Stomach (tissue), 9 donors: Measurements from ENCODE around the gene MALL. TPM values are rescaled to one million over a fixed set of nuclear protein-coding genes. Genes with fewer than 3 reads are reported as not detected.
"Not testable (repeated sequence)": the region's sequence is repeated elsewhere in the genome, so short reads cannot be mapped to it uniquely, and the experiment has no call there.

ENCODE experiments used
- DNase-seq, 2 donors: peaks; one replicate each; pipeline versions ENCODE4 v3.0.0 to v3.0.0-alpha.2; 2013 to 2019
- H3K27ac ChIP-seq, 5 donors: fragments of 200-600 bp in 4 of 5; sonication (generic) in 4 of 5; one replicate each; pipeline ENCODE4 v1.5.1; 2013 to 2019; ENCODE audit warnings: mild to moderate bottlenecking in 1 of 5, moderate library complexity in 1 of 5
- H3K27me3 ChIP-seq, 3 donors: fragments of 200-600 bp; sonication (generic); one replicate each; pipeline ENCODE4 v1.5.1; 2017 to 2019; ENCODE audit warnings: mixed run types in 1 of 3
- H3K36me3 ChIP-seq, 4 donors: fragments of 200-600 bp; sonication (generic); 1 replicate in 3 of 4; 2 replicates in 1 of 4; pipeline ENCODE4 v1.5.1; 2016 to 2019
- H3K4me1 ChIP-seq, 4 donors: fragments of 200-600 bp; sonication (generic); one replicate each; pipeline ENCODE4 v1.5.1; 2016 to 2019
- H3K4me3 ChIP-seq, 4 donors: fragments of 200-600 bp; sonication (generic) in 3 of 4; one replicate each; pipeline ENCODE4 v1.5.1; 2016 to 2019; ENCODE audit warnings: mild to moderate bottlenecking in 1 of 4
- H3K9me3 ChIP-seq, 4 donors: fragments of 200-600 bp; sonication (generic); one replicate each; pipeline ENCODE4 v1.5.1; 2016 to 2019
- EP300 ChIP-seq: sonication (generic); formaldehyde crosslinking; IDR thresholded peaks from one replicate; pipeline ENCODE4 v1.6.1; 2017; ENCODE audit warnings: antibody characterized with exemption
- POLR2A ChIP-seq, 4 donors: fragments of 450-650 bp; IDR thresholded peaks; one replicate each; pipeline ENCODE4 v1.6.1; 2016; ENCODE audit warnings: antibody characterized with exemption in 4 of 4, control low read depth in 2 of 4, mild to moderate bottlenecking in 1 of 4, moderate library complexity in 1 of 4
- POLR2AphosphoS5 ChIP-seq, 3 donors: sonication (generic); formaldehyde crosslinking; IDR thresholded peaks; one replicate each; pipeline ENCODE4 v1.6.1; 2016; ENCODE audit warnings: antibody characterized with exemption in 3 of 3
- WGBS, 5 donors: extraction: QIAGEN DNeasy Blood & Tissue Kit in 3 of 5; methylation state at CpG; one replicate each; pipeline versions ENCODE4 v1.1.5 to v1.1.7; 2013 to 2018; 5-methylcytosine and 5-hydroxymethylcytosine counted together
- intact Hi-C: fragments of 100-400 bp; cut with DNase I; formaldehyde crosslinking; loops from one replicate; pipeline ENCODE4 v1.15.1; 2023; ENCODE audit warnings: low total_unique reads
- polyA plus RNA-seq, 3 donors: library from polyadenylated mRNA; stranded (reverse); fragments of 200-250 nt; gene quantifications; one replicate each; pipeline ENCODE4 v1.2.3, GENCODE V29; 2013
- total RNA-seq, 5 donors: library from RNA; depleted of rRNA; stranded (reverse); fragments of >200 nt; gene quantifications; one replicate each; pipeline versions ENCODE4 v1.1.0 to v1.2.3, GENCODE V29; 2014 to 2016
- TF ChIP-seq, protein P1 (sequence below), 7 experiments: fragments of 450-650 bp in 4 of 7; fragments of 200-600 bp in 3 of 7; sonication (generic) in 3 of 7; IDR thresholded peaks; one replicate each; pipeline ENCODE4 v1.5.1; 2016 to 2019; ENCODE audit warnings: antibody characterized with exemption in 7 of 7, control low read depth in 2 of 7, mild to moderate bottlenecking in 1 of 7
- donor health status: healthy with polysubstance abuse.
- donor health status: Bipolar disorder and iron deficiency.
- donor health status: healthy.

The MALL gene
- total and polyA plus RNA-seq, 8 donors = 1.3 to 37.6 (median 2.7) TPM; not detected in 1

DNA sequence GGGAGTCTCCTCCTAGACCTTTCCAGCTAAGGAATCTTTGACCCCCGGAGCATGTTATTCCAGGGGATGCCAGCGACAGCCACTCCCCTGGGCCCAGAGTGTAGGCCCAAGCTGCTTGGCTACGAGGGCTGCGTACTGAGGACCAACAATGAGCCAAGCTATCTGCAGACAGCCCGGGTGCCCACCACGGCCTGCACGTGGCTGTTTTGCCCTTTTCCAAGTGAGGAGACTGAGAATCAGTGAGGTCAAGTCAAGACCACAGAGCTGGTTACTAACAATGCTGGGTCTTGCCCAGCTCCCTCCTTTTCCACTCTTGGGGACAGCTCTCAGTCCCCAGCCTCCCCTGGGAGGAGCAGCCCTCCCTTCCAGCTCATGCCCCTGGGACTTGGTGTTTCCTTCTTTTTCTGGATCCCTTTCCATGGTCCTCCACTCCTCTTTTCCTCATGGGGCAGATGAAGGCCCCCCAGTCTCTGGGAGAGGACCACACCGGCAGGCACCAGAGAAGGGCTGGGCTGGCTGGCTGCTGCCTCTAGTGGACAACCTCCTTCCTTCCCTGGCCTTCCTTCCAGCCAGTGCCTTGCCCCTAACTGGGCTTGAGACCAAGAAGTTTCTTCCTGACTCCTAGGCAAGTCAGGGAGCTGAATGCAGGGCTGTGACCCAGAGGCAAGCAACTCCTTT, 550 bp upstream of the MALL start:
- TF ChIP-seq, protein P1, sequence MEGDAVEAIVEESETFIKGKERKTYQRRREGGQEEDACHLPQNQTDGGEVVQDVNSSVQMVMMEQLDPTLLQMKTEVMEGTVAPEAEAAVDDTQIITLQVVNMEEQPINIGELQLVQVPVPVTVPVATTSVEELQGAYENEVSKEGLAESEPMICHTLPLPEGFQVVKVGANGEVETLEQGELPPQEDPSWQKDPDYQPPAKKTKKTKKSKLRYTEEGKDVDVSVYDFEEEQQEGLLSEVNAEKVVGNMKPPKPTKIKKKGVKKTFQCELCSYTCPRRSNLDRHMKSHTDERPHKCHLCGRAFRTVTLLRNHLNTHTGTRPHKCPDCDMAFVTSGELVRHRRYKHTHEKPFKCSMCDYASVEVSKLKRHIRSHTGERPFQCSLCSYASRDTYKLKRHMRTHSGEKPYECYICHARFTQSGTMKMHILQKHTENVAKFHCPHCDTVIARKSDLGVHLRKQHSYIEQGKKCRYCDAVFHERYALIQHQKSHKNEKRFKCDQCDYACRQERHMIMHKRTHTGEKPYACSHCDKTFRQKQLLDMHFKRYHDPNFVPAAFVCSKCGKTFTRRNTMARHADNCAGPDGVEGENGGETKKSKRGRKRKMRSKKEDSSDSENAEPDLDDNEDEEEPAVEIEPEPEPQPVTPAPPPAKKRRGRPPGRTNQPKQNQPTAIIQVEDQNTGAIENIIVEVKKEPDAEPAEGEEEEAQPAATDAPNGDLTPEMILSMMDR (IDR thresholded peaks at IDR 0.05) = peak in 2 of 7 experiments; percentile 20 to 28
- no peak for TF ChIP-seq POLR2A (IDR thresholded peaks at IDR 0.05)
- TF ChIP-seq EP300 = no peak
- no peak for TF ChIP-seq POLR2AphosphoS5 (IDR thresholded peaks at IDR 0.05)
- peak in 1 of 2 donors; percentile 64 for DNase-seq
- Histone ChIP-seq H3K4me3 (peak overlapping the region; percentile 31 to 49 (median 46)), H3K36me3 (no peaks in the 10 kb centered on the region), H3K4me1 (peaks cover 9 to 15% (median 13%) of the 10 kb centered on the region in 4 donors), H3K27ac (peak overlapping the region; percentile 37 to 70 (median 64)), H3K9me3 (no peaks in the 10 kb centered on the region), H3K27me3 (peaks cover 7 to 67% (median 10%) of the 10 kb centered on the region in 3 donors)
- intact Hi-C loops = no loop called here
- WGBS, 5 donors = 8 to 12% (median 11%) methylated on average over 4 to 8 of the region's 8 CpGs

DNA sequence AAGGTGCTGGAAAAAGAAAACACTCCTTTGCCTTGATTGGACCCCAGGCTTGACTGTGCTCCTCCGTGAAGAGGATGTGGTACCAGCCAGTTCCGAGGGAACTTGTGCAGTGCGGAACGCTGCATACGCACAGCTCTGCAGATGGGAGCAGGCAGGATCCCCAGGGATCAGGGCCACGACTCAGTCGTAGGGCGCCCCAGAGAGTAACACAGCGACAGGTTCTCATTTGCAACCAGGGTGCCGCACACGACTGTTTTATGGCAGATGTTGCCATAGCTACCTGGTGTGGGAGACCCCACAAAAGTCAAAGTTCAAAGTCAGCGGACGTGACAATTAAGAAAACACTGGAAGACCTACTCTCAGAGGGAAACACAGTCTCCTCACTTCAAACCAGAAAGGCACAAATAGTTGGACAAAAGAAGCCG, 779 bp downstream of the MALL start:
- intact Hi-C loops = no loop called here
- H3K27ac ChIP-seq = peak overlapping the region in 4 of 5 donors; percentile 63 to 70 (median 65)
- TF ChIP-seq, protein P1 (IDR thresholded peaks at IDR 0.05) = no peak
- no peak for TF ChIP-seq POLR2AphosphoS5 (IDR thresholded peaks at IDR 0.05)
- TF ChIP-seq EP300 = no peak
- TF ChIP-seq POLR2A (IDR thresholded peaks at IDR 0.05) = no peak
- H3K9me3 ChIP-seq = no peaks in the 10 kb centered on the region
- 73 to 89% (median 82%) methylated on average over 14 of the region's 14 CpGs for WGBS, 5 donors
- H3K4me3 ChIP-seq = peak overlapping the region; percentile 31 to 49 (median 46)
- H3K4me1 ChIP-seq = peaks cover 9 to 15% (median 13%) of the 10 kb centered on the region in 4 donors
- DNase-seq = peak in 1 of 2 donors; percentile 27
- peaks cover 7 to 57% (median 10%) of the 10 kb centered on the region in 3 donors for H3K27me3 ChIP-seq
- H3K36me3 ChIP-seq = no peaks in the 10 kb centered on the region

DNA sequence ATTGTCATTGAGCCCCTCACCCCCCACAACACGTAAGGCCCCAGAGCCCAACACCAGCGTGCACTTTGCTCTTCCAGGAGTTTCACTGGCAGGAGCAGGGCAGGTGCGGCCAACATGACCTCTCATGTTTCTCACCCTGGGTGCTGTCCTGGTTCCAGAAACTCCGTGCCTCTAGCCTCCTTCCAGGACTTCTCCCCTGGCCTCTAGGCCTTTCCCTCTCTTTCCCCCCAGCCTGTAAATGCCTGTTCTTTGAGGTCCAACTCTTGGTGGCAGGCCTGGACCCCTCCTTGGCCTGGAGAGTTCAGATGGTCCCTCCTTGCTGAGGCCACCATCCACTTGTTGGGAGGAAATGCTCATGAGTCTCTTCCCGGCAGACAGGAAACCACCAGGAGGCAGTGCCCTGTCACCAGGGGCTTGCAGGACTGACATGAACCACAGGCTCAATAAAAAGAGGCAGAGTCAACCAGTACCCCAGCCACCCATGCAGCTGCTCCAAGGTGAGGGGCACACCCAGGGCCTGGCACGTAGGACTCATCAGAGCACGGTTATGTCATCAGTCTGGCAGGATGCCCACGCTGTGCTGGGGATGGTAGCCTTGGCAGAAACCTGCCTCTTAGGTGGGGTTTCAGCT, 1.5 kb downstream of the MALL start:
- peaks cover 7 to 49% (median 10%) of the 10 kb centered on the region in 3 donors for H3K27me3 ChIP-seq
- intact Hi-C loops = no loop called here
- no peaks in the 10 kb centered on the region for H3K9me3 ChIP-seq
- WGBS, 5 donors = 60 to 79% (median 72%) methylated on average over 6 to 8 of the region's 8 CpGs
- peaks cover 9 to 15% (median 13%) of the 10 kb centered on the region in 4 donors for H3K4me1 ChIP-seq
- H3K27ac ChIP-seq = peak overlapping the region in 3 of 5 donors; percentile 63 to 70 (median 66)
- DNase-seq = peak in 1 of 2 donors; percentile 62
- peak overlapping the region in 2 of 4 donors; percentile 43 to 48 for H3K4me3 ChIP-seq
- H3K36me3 ChIP-seq = no peaks in the 10 kb centered on the region
- TF ChIP-seq POLR2AphosphoS5 (IDR thresholded peaks at IDR 0.05) = no peak
- no peak for TF ChIP-seq POLR2A (IDR thresholded peaks at IDR 0.05)
- no peak for TF ChIP-seq EP300
- TF ChIP-seq, protein P1 (IDR thresholded peaks at IDR 0.05) = no peak

DNA sequence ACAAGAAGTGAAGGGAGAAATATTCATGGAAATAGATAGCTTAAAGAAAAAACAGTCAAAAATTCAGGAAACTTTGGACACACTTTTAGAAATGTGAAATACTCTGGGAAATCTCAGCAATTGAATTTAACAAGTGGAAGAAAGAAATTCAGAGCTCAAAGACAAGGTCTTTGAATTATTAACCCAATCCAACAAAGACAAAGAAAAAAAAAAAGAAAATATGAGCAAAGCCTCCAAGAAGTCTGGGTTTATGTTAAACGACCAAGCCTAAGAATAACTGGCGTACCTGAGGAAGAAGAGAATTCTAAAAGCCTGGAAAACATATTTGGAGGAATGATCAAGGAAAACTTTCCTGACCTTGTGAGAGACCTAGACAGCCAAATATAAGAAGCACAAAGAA, 7.3 kb downstream of the MALL start:
- H3K9me3 ChIP-seq, H3K4me3 ChIP-seq, H3K27me3 ChIP-seq, H3K4me1 ChIP-seq, DNase-seq, H3K36me3 ChIP-seq, intact Hi-C loops, H3K27ac ChIP-seq: not testable (repeated sequence)
- 80 to 88% (median 81%) methylated on average over 2 of the region's 2 CpGs for WGBS, 5 donors
